NT2/D1 (cell line): ENCODE measurements around the gene VSIG10L2.

Source experiments
- SUZ12 ChIP-seq: IDR thresholded peaks from 2 replicates; pipeline ENCODE4 v1.6.1; 2011; ENCODE audit not compliant: insufficient read length, insufficient read depth; ENCODE audit errors: extremely low read depth
- YY1 ChIP-seq: IDR thresholded peaks from 2 replicates; pipeline ENCODE4 v1.6.1; 2011; ENCODE audit not compliant: insufficient read length, insufficient read depth
- ZNF274 ChIP-seq: IDR thresholded peaks from 2 replicates; pipeline ENCODE4 v1.6.1; 2011; ENCODE audit warnings: mild to moderate bottlenecking, low read depth, low read length

DNA sequence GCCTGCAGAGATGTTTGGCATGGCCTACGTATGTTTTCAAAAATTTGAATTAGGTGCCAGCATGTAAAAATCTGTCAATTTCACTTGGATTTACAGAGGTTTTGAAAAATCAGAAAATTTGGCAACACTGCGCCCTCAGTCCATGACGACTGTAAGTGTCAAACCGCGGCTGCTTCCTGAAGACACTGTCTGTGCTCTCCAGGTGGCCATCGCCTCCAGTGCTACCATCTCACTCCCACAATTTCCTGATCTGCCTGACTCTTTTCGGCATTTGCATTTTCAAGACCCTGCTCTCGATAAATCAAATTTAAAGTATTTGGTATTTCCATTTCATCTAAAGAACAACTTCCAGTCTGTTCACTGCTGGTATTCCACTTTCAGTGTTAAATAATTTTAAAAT, 34.6 kb downstream of the VSIG10L2 start:
- no peak for TF ChIP-seq YY1
- TF ChIP-seq ZNF274: no peak
- TF ChIP-seq SUZ12: no peak
